Hematopoietic multipotent progenitor cell treated with erythropoietin and hydrocortisone succinate and interleukin-3 and kit ligand, for 4 days (in vitro differentiated cells): ENCODE measurements around the gene MN1.

ENCODE experiments used
- DNase-seq: peaks from one replicate; pipeline ENCODE4 v3.0.0-alpha.2; 2015

Gene MN1

GRCh38 chr22:27801616-27802345, at the start of gene MN1:
MN1 (minus strand) TSS chr22:27801756; CDS start chr22:27800543, 1,213 bp downstream.
- DNase-seq, result peak; percentile 65

GRCh38 chr22:27850000-27850521, 48.5 kb upstream of the MN1 start:
- DNase-seq, result no peak

GRCh38 chr22:27848005-27848404, 46.4 kb upstream of the MN1 start:
- DNase-seq, result no peak

- DNase-seq, result no peak
Observed at GRCh38 chr22:27846910-27847309, 45.4 kb upstream of the MN1 start.

GRCh38 chr22:27846248-27846757, 44.7 kb upstream of the MN1 start:
- no peak for DNase-seq

- no peak for DNase-seq
Observed at GRCh38 chr22:27845644-27846043, 44.1 kb upstream of the MN1 start.

GRCh38 chr22:27844656-27845591, 43.4 kb upstream of the MN1 start:
- DNase-seq, result no peak

- no peak for DNase-seq
Observed at GRCh38 chr22:27844256-27844655, 42.7 kb upstream of the MN1 start.

GRCh38 chr22:27843441-27843840, 41.9 kb upstream of the MN1 start:
- DNase-seq, result no peak

- DNase-seq, result no peak
Observed at GRCh38 chr22:27842669-27843431, 41.3 kb upstream of the MN1 start.

- DNase-seq, result no peak
Observed at GRCh38 chr22:27842201-27842600, 40.6 kb upstream of the MN1 start.

- no peak for DNase-seq
Observed at GRCh38 chr22:27840436-27840835, 38.9 kb upstream of the MN1 start.

- DNase-seq, result no peak
Observed at GRCh38 chr22:27839057-27839660, 37.6 kb upstream of the MN1 start.

- DNase-seq, result peak; percentile 16
Observed at GRCh38 chr22:27836181-27836580, 34.6 kb upstream of the MN1 start.

GRCh38 chr22:27835446-27835845, 33.9 kb upstream of the MN1 start:
- DNase-seq, result no peak

GRCh38 chr22:27834364-27835185, 33.0 kb upstream of the MN1 start:
- no peak for DNase-seq

GRCh38 chr22:27833803-27834202, 32.2 kb upstream of the MN1 start:
- DNase-seq, result no peak

- no peak for DNase-seq
Observed at GRCh38 chr22:27832606-27833005, 31.1 kb upstream of the MN1 start.

GRCh38 chr22:27829620-27830019, 28.1 kb upstream of the MN1 start:
- peak; percentile 40 for DNase-seq

GRCh38 chr22:27827604-27828587, 26.3 kb upstream of the MN1 start:
- no peak for DNase-seq
